C4-2B (cell line): ENCODE measurements around the gene CEP295NL.

ENCODE experiments used
- H3K27ac ChIP-seq: fragments of 450-650 bp; 2 replicates; pipeline ENCODE4 v1.5.1; 2017
- CTCF ChIP-seq: fragments of 450-650 bp; conservative IDR thresholded peaks from 2 replicates; pipeline ENCODE4 v1.5.1; 2017; ENCODE audit warnings: mild to moderate bottlenecking
- ZFX ChIP-seq: fragments of 450-650 bp; IDR thresholded peaks from 2 replicates; pipeline ENCODE4 v1.6.1; 2017

The CEP295NL gene

GRCh38 chr17:78944956-78945355 lies 42.0 kb upstream of the CEP295NL start:
- TF ChIP-seq ZFX (no peak), CTCF (no peak)
- H3K27ac ChIP-seq, result no peak overlapping the region

- no peak overlapping the region for H3K27ac ChIP-seq
- TF ChIP-seq ZFX (no peak), CTCF (no peak)
Measured at GRCh38 chr17:78944026-78944425, 41.0 kb upstream of the CEP295NL start.

- no peak overlapping the region for H3K27ac ChIP-seq
- TF ChIP-seq CTCF, result no peak
- no peak for TF ChIP-seq ZFX
Measured at GRCh38 chr17:78940708-78941107, 37.7 kb upstream of the CEP295NL start.

- no peak for TF ChIP-seq CTCF
- no peak for TF ChIP-seq ZFX
- H3K27ac ChIP-seq, result no peak overlapping the region
Measured at GRCh38 chr17:78940258-78940657, 37.3 kb upstream of the CEP295NL start.

GRCh38 chr17:78939615-78940014 lies 36.6 kb upstream of the CEP295NL start:
- TF ChIP-seq ZFX (no peak), CTCF (no peak)
- no peak overlapping the region for H3K27ac ChIP-seq

GRCh38 chr17:78937561-78937960 lies 34.6 kb upstream of the CEP295NL start:
- no peak for TF ChIP-seq ZFX
- TF ChIP-seq CTCF, result no peak
- H3K27ac ChIP-seq, result no peak overlapping the region

GRCh38 chr17:78935419-78936323 lies 32.7 kb upstream of the CEP295NL start:
- H3K27ac ChIP-seq, result peak overlapping the region; percentile 78
- TF ChIP-seq ZFX, result no peak
- no peak for TF ChIP-seq CTCF
